AG20443 (cell line): Measurements from ENCODE around the gene POR.
"Not testable (repeated sequence)": the region's sequence is repeated elsewhere in the genome, so short reads cannot be mapped to it uniquely, and the experiment has no call there.

Experiments
- DNase-seq: peaks from one replicate; pipeline ENCODE4 v3.0.0; 2012; ENCODE audit warnings: low spot score, mixed read lengths

The POR gene

DNA sequence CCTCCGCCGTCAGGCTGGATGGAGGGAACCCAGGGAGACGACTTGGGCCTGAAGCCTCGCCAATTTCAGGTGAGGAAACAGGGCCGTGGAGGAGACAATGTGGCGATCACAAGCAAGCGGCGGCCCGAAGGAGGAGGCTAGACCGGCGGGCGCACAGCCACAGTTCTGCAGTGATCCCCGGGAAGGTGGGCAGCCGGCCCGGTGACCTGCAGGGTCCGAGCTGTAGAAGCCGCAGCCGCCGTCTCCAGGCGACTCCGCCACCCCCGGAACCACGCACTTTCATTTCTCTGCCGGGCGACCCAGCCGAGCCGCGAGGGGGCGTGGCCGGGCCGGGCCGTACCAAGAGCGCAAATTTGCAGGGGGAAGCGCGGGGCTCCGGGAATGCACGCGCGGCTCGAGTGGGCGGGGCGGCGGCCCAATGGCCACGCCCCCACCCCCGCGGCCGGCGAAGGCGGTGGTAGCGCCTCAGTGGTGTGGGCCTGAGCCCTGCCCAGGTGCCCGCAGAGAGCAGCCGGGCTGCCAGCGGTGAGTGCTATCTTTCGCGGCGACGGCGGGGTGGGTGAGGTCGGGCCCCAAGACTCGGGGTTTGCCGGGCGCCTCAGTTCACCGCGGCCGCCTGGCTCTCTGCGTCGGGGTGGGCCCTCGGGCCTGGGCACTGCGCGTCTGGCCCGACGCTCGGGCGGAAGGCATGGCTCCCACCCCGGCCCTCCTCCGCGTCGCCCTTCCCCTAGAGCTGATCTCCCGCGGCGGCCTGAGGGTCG, at the start of gene POR:
Gene POR, plus strand, starts transcription at position 501 of the 761 bp plus-strand sequence. CDS start 38,847 bp downstream, outside the sequence.
- peak; percentile 98 for DNase-seq

DNA sequence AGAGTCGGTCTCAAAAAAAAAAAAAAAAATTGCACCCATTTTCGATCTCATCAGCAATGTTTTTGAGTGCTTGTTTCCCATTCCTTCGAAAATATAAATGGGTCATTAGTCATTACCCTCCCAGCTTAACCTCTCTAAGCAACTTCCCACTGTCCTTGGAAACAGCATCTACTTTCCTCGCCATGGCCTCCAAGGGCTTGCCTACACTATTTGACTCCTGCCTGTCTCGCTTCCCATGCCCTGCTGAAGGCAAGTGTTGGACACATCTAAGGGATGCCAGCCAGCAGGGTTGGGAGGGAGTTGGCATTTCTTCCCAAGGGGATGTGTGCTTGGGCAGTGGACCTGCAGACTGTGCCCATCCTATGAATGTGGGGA, 48.9 kb upstream of the POR start:
- DNase-seq: no peak

DNA sequence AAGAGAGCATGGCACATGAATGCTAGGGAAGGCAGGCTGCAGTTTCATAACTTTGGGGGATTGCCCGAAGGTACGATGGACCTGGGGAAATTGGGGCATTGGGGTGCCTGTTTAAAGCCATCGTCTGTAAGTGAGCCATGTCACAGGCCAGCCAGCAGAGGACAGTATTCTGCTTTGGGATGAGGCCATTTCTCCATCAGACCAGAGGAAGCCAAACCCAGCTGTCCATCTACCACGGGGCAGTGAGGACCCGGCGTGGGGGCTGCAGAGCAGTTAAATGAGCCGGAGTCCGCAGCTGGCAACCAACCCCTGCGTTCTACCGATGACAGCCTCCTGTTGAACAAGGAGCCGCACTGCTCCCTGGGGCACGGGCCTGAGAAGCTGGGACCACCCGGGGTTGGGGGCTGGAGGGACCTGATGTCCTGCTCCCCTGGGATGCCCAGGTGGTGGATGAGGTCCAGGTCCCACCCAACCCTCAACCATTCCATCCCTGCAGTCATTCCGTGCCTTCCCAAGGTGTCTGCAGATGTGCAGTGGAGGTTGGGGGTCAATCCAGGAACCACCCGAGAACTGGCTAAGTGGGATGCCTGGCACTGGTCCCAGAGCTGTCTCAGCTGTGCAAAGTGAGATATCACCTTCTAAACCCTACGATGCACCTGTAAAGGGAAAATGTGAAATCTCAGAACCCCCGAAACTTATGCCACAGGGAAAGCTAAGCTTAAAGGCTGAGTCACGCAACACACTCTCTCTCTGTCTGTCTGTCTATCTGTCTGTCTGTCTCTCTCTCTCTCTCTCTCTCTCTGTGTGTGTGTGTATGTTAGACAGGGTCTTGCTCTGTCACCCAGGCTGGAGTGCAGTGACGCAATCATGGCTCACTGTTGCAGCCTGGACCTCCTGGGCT, 48.2 kb upstream of the POR start:
- DNase-seq: peak; percentile 80

DNA sequence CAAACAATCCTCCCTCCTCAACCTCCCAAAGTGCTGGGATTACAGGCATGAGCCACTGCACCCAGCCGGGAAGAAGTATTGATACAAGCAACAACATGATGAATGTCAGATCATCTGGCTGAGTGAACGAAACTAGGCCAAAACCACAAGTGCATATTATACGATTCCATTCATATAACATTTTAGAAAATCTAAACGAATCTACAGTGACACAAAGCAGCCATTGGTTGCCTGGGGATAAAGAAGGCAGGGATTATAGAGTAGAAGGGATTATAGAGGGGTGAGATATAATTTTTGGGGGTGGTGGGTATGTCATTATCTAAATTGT, 47.6 kb upstream of the POR start:
- no peak for DNase-seq

DNA sequence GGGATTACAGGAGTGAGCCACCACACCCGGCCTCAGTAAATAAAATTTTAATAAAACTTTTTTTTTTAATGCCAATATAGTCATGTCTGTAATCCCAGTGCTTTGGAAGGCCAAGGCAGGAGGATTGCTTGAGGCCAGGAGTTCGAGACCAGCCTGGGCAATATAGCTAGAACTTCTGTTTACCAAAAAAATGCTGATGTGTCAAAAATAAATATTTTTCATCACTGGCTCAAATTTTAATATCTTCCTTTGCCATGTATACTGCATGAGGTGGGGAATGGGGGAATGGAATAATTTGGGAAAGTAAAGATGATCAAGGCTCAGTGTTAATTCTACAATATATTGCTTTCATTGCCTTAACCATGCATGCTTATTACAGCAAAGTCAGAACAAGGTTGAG, 46.8 kb upstream of the POR start:
- no peak for DNase-seq

DNA sequence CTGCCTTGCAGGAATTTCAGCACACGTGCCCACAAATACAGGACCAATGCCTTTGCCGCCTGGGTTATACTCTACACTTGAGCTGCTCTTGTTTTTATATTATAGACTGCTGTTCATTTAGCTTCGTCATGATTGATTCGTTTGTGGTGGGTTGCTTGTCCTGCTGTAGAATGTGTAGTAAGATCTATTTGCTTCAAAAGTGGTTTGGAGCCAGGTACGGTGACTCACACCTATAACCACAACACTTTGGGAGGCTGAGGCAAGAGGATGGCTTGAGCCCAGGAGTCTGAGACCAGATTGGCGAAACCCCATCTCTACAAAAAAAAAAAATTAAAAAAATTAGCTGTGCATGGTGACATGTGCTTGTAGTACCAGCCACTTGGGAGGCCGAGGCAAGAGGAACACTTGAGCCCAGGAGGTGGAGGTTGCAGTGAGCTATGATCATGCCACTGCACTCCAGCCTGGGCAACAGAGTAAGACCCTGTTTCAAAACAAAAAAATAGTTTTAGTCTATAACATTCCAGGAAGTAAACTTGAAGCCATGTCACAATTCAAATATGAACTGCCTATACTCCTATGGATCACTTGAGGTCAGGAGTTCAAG, 45.1 kb upstream of the POR start:
- DNase-seq: no peak

DNA sequence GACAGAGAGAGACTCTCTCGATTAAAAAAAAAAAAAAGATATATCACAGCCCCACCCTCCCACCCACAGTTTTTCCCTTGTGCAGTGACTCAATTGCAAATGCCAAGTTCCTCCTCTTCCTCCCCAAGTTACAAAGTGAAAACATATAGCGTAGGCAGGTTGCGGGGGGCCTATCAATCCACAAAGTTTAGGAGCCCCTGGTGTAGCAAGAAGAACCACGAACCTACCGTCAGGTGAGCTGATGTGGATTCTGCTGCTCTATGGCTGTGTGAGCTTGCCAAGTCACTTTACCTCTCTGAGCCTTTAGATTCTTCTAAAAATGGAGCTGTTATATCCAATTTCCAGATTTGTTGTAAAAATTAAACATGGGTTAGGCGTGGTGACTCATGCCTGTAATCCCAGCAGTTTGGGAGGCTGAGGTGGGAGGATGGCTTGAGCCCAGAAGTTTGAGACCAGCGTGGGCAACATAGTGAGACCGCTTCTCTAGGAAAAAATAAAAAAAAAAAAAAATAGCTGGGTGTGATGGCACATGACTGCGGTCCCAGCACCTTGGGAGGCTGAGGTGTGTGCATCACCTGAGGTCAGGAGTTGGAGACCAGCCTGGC, 44.3 kb upstream of the POR start:
- no peak for DNase-seq

DNA sequence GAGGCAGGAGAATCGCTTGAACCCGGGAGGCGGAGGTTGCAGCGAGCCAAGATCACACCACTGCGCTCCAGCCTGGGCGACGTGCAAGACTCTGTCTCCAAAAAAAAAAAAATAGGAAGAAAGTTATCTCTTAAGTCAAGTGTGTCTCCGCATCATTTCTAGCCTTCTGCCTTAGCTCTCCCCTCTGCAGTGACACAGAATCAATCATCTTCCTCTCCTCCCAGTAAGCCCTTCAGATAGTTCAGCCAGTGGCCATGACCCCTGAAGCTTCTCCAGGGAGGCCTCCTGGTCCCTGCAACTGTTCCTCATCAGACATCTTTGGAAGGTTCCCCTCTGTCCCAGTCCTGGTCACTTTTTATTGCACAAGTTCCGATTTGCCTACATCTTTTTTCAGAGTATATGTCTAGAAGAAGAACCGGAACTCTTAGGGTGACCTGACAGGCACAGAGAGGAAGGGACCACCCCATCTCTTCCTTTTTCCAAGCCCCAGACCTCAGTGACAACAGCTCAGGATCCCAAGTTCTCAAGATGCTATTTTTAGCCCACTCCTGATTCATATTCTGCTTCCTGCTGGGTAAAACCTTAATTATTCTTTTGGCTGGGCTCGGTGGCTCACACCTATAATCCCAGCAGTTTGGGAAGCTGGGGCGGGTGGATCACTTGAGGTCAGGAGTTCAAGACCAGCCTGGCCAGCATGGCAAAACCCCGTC, 42.7 kb upstream of the POR start:
- no peak for DNase-seq

DNA sequence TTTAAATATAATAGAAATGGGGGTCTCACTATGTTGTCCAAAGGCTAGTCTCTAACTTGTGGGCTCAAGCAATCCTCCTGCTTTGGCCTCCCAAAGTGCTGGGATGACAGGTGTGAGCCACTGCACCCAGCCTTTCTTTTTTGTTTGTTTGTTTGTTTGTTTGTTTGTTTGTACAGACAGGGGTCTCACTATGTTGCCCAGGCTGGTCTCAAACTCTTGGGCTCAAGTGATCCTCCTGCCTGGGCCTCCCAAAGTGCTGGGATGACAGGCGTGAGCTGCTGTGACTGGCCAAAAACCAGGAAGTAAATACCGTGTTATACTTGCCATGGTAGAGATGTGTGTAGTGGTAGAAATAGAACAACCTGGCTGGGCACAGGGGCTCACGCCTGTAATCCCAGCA, 40.8 kb upstream of the POR start:
- not testable (repeated sequence) for DNase-seq

DNA sequence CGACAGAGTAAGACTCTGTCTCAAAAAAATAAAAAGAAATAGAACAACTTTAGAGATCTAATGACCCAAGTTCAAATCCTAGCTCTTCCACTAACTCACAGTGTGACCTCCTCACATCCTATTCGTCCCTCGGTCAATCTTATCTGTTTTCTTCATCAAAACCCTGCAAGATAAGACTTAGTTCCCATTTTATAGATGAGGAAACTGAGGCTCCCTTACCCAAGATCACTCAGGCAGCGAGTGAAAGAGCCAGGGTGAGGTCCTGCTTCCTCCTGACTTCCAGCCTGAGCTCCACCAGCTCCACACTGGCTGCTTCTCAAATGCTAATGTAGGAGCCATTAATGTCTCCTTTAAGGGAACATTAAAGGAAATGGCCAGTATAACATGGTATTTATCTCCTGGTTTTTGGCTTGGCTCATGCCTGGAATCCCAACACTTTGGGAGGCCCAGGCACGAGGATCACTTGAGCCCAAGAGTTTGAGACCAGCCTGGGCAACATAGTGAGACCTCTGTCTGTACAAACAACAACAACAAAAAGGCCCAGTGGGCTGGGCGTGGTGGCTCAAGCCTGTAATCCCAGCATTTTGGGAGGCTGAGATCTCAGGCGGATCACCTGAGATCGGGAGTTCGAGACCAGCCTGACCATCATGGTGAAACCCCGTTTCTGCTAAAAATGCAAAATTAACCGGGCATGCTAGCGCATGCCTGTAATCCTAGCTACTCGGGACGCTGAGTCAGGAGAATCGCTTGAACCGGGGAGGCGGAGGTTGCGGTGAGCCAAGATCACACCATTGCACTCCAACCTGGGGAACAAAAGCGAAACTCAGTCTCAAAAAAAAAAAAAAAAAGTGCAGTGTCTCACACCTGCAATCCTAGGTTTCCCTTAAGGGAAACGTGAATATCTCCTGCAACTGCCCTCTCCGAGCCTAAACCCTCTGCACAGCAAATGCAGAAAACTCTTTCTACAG, 39.6 kb upstream of the POR start:
- DNase-seq: no peak

DNA sequence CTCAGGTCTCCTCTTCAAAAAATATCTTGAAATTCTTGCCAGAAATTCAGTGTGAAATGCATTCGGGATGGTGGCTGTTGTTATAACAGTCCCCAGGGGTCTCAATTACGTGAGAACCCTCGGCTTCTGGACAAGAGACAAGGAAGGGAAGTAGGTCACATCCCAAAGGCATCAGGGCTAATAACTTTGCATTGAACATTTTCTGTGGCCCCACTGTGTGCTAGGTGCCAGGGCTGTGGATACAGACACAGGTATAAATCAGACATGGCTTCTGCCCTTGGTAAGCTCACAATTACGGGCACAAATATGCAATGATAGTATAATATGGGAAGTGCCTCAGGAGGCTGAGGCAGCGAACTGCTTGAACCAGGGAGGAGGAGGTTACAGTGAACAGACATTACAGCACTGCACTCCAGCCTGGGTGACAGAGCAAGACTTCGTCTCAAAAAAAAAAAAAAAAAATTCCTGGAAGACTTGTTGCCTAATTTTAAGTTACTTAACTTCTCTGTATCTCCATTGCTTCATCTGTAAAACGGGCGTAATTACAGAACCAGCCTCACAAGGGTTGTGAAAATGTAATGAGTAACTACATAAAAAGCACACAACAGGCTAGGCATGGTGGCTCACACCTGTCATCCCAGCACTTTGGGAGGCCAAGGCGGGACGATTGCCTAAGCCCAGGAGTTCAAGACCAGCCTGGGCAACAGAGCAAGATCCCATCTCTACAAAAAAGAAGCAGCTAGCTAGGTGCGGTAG, 38.7 kb upstream of the POR start:
- DNase-seq: no peak

DNA sequence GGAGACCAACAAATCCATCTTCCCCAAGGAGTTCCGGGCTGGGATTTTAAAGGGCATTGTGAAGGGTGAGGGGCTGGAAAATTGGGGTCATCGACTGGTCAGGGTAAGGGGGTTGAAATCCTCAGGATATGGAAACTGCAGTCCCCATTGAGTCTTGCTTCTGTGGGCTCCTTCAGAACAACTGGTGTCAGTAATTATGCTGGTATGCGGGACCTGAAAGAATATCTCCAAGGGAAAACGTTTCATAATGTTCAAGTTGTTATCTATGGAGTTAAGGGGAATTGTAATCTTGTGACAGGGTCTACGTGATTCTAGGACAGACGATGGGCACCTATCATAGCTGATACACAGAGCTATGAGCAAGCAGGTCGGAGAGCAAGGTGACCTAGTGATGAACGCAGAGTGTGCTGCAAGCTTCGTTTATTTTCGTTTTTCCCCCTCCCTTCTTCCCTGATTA, 36.6 kb upstream of the POR start:
- DNase-seq: no peak

DNA sequence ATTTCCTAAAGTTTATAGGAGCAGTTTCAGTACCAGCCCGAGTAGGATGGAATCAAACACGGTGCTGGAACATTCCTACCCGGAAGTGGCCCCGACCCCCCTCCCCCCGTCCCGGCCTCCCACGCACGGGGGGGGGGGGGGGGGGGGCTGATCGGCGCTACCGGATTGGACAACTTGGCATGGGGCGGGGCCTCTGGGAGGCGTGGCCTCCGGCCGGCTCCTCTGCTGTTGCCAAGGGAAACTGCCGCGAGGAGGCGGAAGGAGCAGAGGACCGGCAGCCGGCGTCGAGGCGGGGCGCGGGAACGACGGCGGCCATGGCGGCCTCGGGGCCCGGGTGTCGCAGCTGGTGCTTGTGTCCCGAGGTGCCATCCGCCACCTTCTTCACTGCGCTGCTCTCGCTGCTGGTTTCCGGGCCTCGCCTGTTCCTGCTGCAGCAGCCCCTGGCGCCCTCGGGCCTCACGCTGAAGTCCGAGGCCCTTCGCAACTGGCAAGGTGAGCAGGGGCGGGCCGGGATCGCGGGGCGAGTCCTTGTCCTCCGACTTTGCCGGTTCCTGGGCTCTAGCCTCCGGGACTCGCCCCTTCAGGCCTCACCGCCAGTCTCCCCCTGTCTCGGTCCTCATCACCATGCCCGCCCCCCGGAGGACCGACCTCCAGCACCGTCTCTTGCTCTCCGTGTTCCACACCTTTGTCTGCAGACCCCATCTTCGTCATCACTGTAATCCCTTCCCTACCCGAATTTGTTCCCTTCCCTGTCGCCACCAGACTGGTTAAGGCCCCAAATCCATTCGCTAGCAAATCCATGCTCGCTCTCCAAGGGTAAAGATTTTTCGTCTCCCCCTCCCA, 36.0 kb upstream of the POR start, which contains the start of gene RHBDD2:
Gene RHBDD2, plus strand, starts transcription at position 266 of the 843 bp plus-strand sequence. Its CDS starts 49 bp downstream, at position 315.
- DNase-seq: peak; percentile 100

DNA sequence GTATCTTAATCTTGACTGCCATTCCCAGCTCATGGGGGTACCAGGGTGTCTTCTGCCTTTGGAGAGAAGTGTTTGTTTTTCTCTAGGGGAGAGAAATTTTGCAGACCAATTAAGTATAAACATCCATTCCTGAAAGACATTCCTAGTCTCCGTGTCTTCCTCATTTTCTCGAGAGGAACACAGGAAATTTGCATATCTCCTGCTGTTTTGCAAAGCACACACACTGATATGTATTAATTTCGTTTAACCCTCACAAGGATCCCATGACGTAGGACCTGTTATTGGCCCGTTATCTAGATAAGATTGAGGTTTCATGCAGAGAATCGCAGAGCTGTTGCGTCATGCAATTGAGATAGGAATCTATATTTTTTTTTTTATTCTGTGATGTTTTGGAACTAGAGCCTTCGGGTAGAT, 35.2 kb upstream of the POR start:
- no peak for DNase-seq

DNA sequence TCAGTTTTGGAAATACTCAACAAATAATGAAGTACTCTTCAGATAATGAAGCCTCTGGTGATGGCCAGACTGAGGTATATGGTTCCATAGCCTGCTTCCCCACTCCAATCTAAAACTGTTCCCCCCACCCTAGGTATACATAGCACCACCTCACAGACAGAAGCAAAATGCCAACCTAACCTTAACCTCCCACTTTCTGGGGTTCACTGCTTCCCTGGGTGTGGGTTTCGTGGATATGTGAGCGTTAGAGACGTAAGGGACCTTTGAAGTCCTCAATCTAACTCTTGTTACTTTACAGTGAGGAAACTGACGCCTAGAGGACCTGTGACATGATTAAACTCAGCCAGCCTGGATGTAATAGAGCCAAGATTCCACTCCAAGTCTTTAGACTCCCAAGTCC, 34.7 kb upstream of the POR start:
- no peak for DNase-seq

DNA sequence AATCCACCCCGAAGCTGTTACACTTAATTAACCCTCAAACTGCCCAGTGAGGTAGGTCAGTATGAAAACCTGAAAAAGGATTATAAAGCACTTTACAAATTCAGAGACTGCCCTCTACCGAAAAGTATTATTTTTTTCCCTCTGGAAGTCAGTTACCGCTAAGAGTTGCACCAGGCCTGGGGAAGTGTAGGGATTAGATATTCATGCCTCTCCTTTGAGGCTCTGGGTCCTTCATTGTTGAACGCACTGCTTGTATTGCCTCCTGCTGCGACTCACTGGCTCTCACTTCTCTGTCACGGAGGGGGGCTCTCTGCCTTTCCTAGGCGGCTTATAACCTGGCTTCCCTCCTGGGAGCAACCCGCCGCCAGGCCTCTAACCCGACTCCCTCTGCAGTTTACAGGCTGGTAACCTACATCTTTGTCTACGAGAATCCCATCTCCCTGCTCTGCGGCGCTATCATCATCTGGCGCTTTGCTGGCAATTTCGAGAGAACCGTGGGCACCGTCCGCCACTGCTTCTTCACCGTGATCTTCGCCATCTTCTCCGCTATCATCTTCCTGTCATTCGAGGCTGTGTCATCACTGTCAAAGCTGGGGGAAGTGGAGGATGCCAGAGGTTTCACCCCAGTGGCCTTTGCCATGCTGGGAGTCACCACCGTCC, 33.4 kb upstream of the POR start:
- DNase-seq: no peak

DNA sequence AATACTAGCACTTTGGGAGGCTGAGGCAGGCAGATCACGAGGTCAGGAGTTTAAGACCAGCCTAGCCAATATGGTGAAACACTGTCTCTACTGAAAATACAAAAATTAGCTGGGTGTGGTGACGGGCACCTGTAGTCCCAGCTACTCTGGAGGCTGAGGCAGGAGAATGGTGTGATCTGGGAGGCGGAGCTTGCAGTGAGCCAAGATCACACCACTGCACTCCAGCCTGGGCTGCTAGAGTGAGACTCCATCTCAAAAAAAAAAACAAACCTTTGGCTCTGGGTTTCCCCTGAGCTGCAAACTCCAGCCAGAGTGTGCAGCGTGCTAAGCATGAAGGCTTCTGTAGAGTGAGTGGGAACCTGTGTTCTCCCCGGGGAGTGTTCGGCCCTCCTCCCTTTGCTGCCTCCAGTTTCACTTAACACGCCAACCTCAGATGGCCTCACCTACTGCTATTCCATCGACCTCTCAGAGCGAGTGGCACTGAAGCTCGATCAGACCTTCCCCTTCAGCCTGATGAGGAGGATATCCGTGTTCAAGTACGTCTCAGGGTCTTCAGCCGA, 31.6 kb upstream of the POR start:
- not testable (repeated sequence) for DNase-seq

DNA sequence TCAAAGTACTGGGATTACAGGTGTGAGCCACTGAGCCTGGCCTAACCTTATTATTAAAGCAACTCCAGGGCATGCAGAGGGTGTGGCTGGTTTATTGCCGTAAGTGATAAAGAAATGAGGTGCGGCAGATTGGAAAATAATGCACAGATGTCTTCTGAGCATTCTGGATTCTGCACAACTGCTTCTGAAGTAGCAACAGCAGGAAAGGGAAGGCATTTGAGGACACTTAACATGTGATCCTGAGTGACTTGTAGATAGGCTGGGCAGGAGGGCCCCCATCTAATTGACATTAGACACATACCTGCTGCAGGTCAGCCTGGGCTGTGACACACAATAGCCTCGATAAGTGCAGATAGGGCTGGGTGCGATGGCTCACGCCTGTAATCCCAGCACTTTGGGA, 30.5 kb upstream of the POR start:
- no peak for DNase-seq
